HG02852 (cell line): ENCODE results near the gene MAFG.

Source experiments
- ATAC-seq: cut with Tn5 transposase; IDR thresholded peaks from one replicate; pipeline ENCODE4 v1.9.1; 2021; ENCODE audit warnings: mild to moderate bottlenecking, moderate library complexity; ENCODE audit not compliant: unreplicated experiment

The MAFG gene

GRCh38 chr17:81899514-81900166, 27.9 kb downstream of the MAFG start:
- ATAC-seq, result no peak

- no peak for ATAC-seq
Measured at GRCh38 chr17:81898885-81899284, 28.6 kb downstream of the MAFG start.

GRCh38 chr17:81898029-81898866, 29.3 kb downstream of the MAFG start:
- ATAC-seq, result no peak

- no peak for ATAC-seq
Measured at GRCh38 chr17:81895400-81895799, 32.1 kb downstream of the MAFG start.

- peak; percentile 33 for ATAC-seq
Measured at GRCh38 chr17:81891303-81891552, 36.3 kb downstream of the MAFG start.

GRCh38 chr17:81890447-81891302, 36.9 kb downstream of the MAFG start:
- no peak for ATAC-seq

- no peak for ATAC-seq
Measured at GRCh38 chr17:81889602-81890001, 37.9 kb downstream of the MAFG start.

GRCh38 chr17:81888988-81889595, 38.4 kb downstream of the MAFG start:
- no peak for ATAC-seq

GRCh38 chr17:81888105-81888987, 39.2 kb downstream of the MAFG start:
- ATAC-seq, result no peak

GRCh38 chr17:81885869-81886548, 41.5 kb downstream of the MAFG start:
- no peak for ATAC-seq

GRCh38 chr17:81885454-81885853, 42.1 kb downstream of the MAFG start:
- ATAC-seq, result no peak

GRCh38 chr17:81884968-81885367, 42.6 kb downstream of the MAFG start:
- no peak for ATAC-seq

GRCh38 chr17:81884520-81884919, 43.0 kb downstream of the MAFG start:
- no peak for ATAC-seq

- ATAC-seq, result no peak
Measured at GRCh38 chr17:81879121-81879520, 48.4 kb downstream of the MAFG start.

GRCh38 chr17:81878294-81878693, 49.2 kb downstream of the MAFG start:
- no peak for ATAC-seq

- no peak for ATAC-seq
Measured at GRCh38 chr17:81877569-81877968, 50.0 kb downstream of the MAFG start.

- no peak for ATAC-seq
Measured at GRCh38 chr17:81871387-81872230, 55.9 kb downstream of the MAFG start.

GRCh38 chr17:81870981-81871386, 56.6 kb downstream of the MAFG start, which contains the start of gene ARHGDIA:
Gene ARHGDIA, minus strand, starts transcription at chr17:81871337. Its CDS starts 1,407 bp downstream, at chr17:81869930.
- ATAC-seq, result no peak
